ENCODE results near the gene BTBD19.

- TF ChIP-seq CTCF (IDR thresholded peaks at IDR 0.05; ENCODE audit: insufficient read depth, low read depth, low read length) (no peak), EZH2 (IDR thresholded peaks at IDR 0.05; ENCODE audit: insufficient read depth, low read length) (no peak)
These were observed 9.6 kb upstream of the BTBD19 start for GRCh38 chr1:44798481-44799365.
